K562 (cell line): ENCODE data around the gene WASF1. TPM values are rescaled to one million over a fixed set of nuclear protein-coding genes. Genes with fewer than 3 reads are reported as not detected.

Experiments used
- CEBPG ChIP-seq, 3 experiments: fragments of 200-800 bp in 1 of 3; sonication (Bioruptor generic) in 1 of 3; sonication (generic) in 1 of 3; formaldehyde crosslinking in 1 of 3; IDR thresholded peaks in 2 of 3; conservative IDR thresholded peaks in 1 of 3; 2 replicates each; pipeline versions ENCODE4 v1.6.1 to v1.8.0; 2016 to 2022; ENCODE audit warnings: missing compliant biosample characterization in 2 of 3, missing genetic modification characterization in 2 of 3, mild to moderate bottlenecking in 1 of 3, missing genetic modification reagents in 1 of 3
- ELK3 ChIP-seq: fragments of 450-650 bp; formaldehyde crosslinking; IDR thresholded peaks from 2 replicates; pipeline ENCODE4 v1.4.0; 2020; ENCODE audit warnings: mild to moderate bottlenecking
- EP400 ChIP-seq: fragments of 450-650 bp; IDR thresholded peaks from 2 replicates; pipeline ENCODE4 v1.6.1; 2017; ENCODE audit warnings: antibody characterized with exemption, mild to moderate bottlenecking, moderate library complexity
- FOXJ2 ChIP-seq: fragments of 200-800 bp; sonication (Bioruptor generic); IDR thresholded peaks from 2 replicates; pipeline ENCODE4 v1.6.1; 2016; ENCODE audit warnings: missing genetic modification characterization, missing compliant biosample characterization
- GMEB1 ChIP-seq: fragments of 250-450 bp; sonication (Bioruptor Pico); IDR thresholded peaks from 2 replicates; pipeline ENCODE4 v1.4.0; 2020; ENCODE audit warnings: mild to moderate bottlenecking
- LEF1 ChIP-seq: fragments of 450-650 bp; IDR thresholded peaks from 2 replicates; pipeline ENCODE4 v1.6.1; 2016; ENCODE audit warnings: mild to moderate bottlenecking
- NR2C2 ChIP-seq, 2 experiments: fragments of 200-800 bp in 1 of 2; sonication (Bioruptor generic) in 1 of 2; sonication (generic) in 1 of 2; formaldehyde crosslinking in 1 of 2; IDR thresholded peaks; 2 replicates each; pipeline versions ENCODE4 v1.6.1 to v1.8.0; 2016 to 2022; ENCODE audit warnings: mild to moderate bottlenecking in 1 of 2, missing compliant biosample characterization in 1 of 2, missing genetic modification characterization in 1 of 2, missing genetic modification reagents in 1 of 2
- POLR2H ChIP-seq: IDR thresholded peaks from 2 replicates; pipeline ENCODE4 v1.6.1; 2016; ENCODE audit warnings: missing genetic modification characterization, low read depth, mild to moderate bottlenecking, control low read depth, missing compliant biosample characterization, moderate library complexity
- SRF ChIP-seq, 2 experiments: fragments of 250-450, 450-650 bp in 1 of 2; sonication (Bioruptor Pico) in 1 of 2; sonication (generic) in 1 of 2; formaldehyde crosslinking; IDR thresholded peaks; 2 replicates each; pipeline versions ENCODE4 v1.5.0 to v1.5.1; 2020 to 2022; ENCODE audit warnings: mild to moderate bottlenecking in 1 of 2, missing genetic modification reagents in 1 of 2
- THAP12 ChIP-seq: fragments of 250-450 bp; sonication (Bioruptor Pico); IDR thresholded peaks from 2 replicates; pipeline ENCODE4 v1.9.0; 2021; ENCODE audit warnings: mild to moderate bottlenecking, inconsistent platforms
- TRIM25 ChIP-seq: fragments of 450-650 bp; IDR thresholded peaks from 2 replicates; pipeline ENCODE4 v1.7.0; 2016; ENCODE audit warnings: borderline replicate concordance
- ZBTB43 ChIP-seq: sonication (generic); formaldehyde crosslinking; IDR thresholded peaks from 2 replicates; pipeline ENCODE4 v1.8.0; 2023; ENCODE audit warnings: mild to moderate bottlenecking, missing genetic modification reagents
- ZNF57 ChIP-seq: fragments of 450-650 bp; formaldehyde crosslinking; IDR thresholded peaks from 2 replicates; pipeline ENCODE4 v1.4.0; 2020; ENCODE audit warnings: mild to moderate bottlenecking, moderate library complexity
- ZNF76 ChIP-seq: fragments of 250-450 bp; sonication (Bioruptor Pico); IDR thresholded peaks from 2 replicates; pipeline ENCODE4 v1.4.0; 2020; ENCODE audit warnings: mild to moderate bottlenecking, moderate library complexity, borderline replicate concordance
- polyA plus RNA-seq, 8 experiments: library from polyadenylated mRNA; depleted of rRNA in 4 of 8; stranded (reverse) in 5 of 8; unstranded in 3 of 8; fragments of >200 nt; fragmentation: Nextera tagmentation in 2 of 8; fragmentation: Illumina TruSeq in 1 of 8; extraction: Ambion mirVana in 2 of 8; extraction: Trizol in 1 of 8; gene quantifications; 2 replicates each; pipeline versions ENCODE4 v1.2.1 to v1.2.3, GENCODE V29; 2011 to 2014; ENCODE audit warnings: inconsistent platforms in 1 of 8, missing spikeins in 1 of 8
- total RNA-seq, 7 experiments: library from RNA; depleted of rRNA in 6 of 7; stranded (reverse); fragments of >200 nt in 6 of 7; fragmentation: Illumina TruSeq in 2 of 7; extraction: Trizol in 2 of 7; gene quantifications; 2 replicates each; pipeline versions ENCODE4 v1.2.1 to v1.2.3, GENCODE V29; 2011 to 2021; ENCODE audit warnings: low replicate concordance in 1 of 7

The WASF1 gene
- total and polyA plus RNA-seq, 9 of the 15 experiments (the other 6 are each of a cell fraction or from before 2014, with no cell fraction given) = 2.1 to 18.2 (median 7.4) TPM

GRCh38 chr6:110180228-110181008 lies 948 bp upstream of the WASF1 start, which contains the start of gene CDC40 (continued):
- no peak for TF ChIP-seq ZBTB43 (CRISPR knock-in tag)
- no peak for TF ChIP-seq ELK3 (CRISPR knock-in tag)
- peak; percentile 80 for TF ChIP-seq EP400
- TF ChIP-seq TRIM25 = no peak
- TF ChIP-seq THAP12 (CRISPR knock-in tag) = no peak
- TF ChIP-seq ZNF57 (CRISPR knock-in tag) = no peak
- peak; percentile 13; the same call in 1 of the 2 replicates for TF ChIP-seq FOXJ2
- TF ChIP-seq POLR2H (tag) = peak; percentile 38; the same call in 1 of the 2 replicates
- TF ChIP-seq ZNF76 (CRISPR knock-in tag) = no peak
- no peak for TF ChIP-seq CEBPG (CRISPR knock-in tag; IDR thresholded peaks at IDR 0.05)
- TF ChIP-seq CEBPG (tag; conservative IDR thresholded peaks at IDR 0.05 in 1 of 2, IDR thresholded peaks at IDR 0.05 in 1 of 2) = no peak
- TF ChIP-seq NR2C2 (CRISPR knock-in tag; IDR thresholded peaks at IDR 0.05) = peak; percentile 51; the same call in 1 of the 2 replicates
- peak; percentile 79 for TF ChIP-seq NR2C2 (tag; IDR thresholded peaks at IDR 0.05)
- TF ChIP-seq LEF1 = no peak
- no peak for TF ChIP-seq GMEB1 (CRISPR knock-in tag)
- peak in 1 of 2 experiments; percentile 85; a peak in 1 of 4 replicates for TF ChIP-seq SRF (CRISPR knock-in tag; IDR thresholded peaks at IDR 0.05)
